HUDEP-2 (cell line): ENCODE data around the gene LRRC28.

ENCODE experiments used
- DNase-seq, 76 experiments: peaks; one replicate each; lab custom pipeline; 2025; ENCODE audit not compliant: unreplicated experiment in 76 of 76; lab: John Stamatoyannopoulos, UW

The LRRC28 gene

GRCh38 chr15:99296386-99296785 is 45.1 kb downstream of the LRRC28 start:
- no peak for DNase-seq

- DNase-seq, result no peak
Observed at GRCh38 chr15:99303907-99304306, 52.6 kb downstream of the LRRC28 start.

- DNase-seq, result no peak
Observed at GRCh38 chr15:99305761-99306505, 54.7 kb downstream of the LRRC28 start.

DNA sequence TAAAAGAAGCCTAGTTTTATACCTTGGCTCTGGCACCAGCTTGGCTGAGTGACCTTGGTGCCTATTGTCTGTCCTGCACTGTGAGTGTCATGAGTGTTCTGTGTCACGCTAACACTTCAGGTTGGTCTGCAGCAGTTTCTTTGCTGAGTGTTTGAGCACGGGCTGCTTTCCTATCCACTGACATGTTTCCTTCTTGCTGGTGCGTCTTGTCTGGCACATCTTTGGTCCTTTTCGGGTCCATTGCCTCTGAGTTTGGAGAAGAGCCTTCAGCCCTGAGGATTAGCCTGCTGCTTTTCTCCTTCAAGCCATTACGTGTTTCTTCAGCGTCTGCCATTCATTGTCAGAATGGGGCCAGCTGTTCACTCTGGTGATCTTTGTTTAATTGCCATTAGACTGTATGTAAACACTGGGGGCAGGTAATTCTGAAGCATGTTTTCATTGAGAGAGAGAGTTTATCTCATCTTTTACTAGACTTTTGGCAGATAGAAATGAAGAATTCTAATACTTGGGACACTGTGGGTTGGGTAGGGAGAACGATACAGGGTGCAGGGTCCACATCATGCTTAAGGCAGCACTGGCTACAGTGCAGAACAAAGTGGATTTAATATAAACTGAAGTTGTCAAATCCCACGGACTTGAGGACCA is 55.5 kb downstream of the LRRC28 start:
- no peak for DNase-seq

DNA sequence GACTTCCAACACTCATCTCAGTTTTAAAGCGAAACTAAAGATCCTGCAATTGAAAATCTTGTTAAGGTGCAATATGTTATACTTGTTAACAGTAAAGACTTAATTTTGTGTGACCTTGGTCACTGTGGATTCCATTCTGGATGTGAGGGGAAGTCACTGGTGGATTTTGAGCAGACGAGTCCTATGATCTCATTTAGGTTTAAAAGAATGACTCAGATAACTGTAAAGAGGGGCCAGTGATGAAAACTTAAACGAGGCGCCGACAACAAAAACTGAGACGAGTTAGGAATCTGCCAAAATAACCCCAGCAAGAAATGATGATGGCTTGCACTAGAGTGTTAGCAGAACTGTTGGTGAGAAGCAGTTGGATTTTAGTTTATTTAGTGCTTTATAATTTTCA is 56.5 kb downstream of the LRRC28 start:
- DNase-seq, result no peak

DNA sequence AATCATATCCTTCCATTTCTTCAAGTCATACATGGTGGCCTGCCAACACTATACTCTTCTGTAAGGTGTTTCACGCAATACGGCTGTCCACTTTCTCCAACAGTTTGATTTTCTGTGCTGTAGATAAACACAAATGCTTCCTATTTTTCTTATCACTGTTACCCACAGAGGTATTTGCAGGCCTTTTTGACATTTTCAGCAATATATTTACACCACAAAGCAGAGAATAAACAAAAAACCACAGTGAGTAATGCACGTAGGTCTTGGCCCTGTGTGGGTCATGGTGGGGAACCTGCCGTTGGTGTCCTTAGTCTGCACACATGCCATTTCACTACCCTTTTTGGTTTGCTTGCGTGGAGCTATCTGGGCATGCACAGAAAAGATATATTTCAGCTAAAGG is 59.5 kb downstream of the LRRC28 start:
- DNase-seq, result no peak

DNA sequence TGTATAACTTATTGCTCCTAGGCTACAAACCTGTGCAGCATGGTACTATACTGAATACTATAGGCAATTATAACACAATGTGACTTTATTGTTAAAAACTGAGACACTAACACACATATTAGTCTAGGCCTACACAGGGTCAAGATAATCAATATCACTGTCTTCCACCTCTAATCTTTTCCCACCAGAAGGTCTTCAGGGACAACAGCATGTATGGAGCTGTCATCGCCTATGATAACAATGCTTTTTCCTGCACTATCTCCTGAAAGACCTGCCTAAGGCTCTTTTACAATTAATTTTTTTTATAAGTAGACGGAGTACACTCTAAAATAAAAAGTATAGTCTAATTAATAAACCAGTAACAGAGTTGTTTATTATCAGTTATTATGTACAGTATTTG is 60.9 kb downstream of the LRRC28 start:
- DNase-seq, result peak in 6 of 76 experiments; percentile 0 to 34 (median 4)

DNA sequence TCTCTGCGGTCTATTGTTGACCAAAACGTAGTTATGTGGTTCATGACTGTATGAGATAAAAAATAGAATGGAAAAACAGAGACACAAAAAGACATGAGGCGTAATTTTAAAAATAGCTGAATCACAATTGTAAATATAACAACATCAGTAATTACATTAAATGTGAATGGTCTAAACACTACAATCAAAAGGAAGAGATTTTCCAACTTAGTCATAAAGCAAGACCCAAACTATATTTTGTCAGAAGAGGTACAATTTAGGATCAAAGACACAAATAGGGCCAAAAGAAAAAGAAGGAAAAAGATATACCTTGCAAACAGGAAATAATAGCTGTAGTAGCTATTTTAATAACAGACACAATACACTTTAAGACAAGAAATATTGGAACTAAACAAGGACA is 61.5 kb downstream of the LRRC28 start:
- no peak for DNase-seq

GRCh38 chr15:99315636-99316035 is 64.4 kb downstream of the LRRC28 start:
- no peak for DNase-seq

- DNase-seq, result no peak
Observed at GRCh38 chr15:99320374-99321215, 69.3 kb downstream of the LRRC28 start.

DNA sequence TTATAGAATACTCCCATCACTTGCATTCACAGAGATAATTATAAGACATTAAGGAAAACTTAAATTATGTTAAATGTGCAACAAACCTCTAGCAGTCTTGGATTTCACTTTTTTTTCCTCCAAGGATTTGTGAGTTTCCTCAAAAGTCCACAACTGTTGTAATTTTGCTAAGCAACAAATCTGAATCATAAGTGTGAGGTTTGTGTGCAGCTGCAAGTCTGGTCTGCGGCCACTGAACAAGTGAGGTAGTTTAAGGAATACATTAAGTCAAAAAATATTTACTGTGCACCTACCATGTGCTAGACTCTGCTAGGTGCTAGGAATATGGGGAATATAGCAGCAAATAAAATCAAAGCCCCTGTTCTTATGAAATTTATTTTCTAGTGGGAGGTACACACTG is 70.2 kb downstream of the LRRC28 start:
- no peak for DNase-seq

DNA sequence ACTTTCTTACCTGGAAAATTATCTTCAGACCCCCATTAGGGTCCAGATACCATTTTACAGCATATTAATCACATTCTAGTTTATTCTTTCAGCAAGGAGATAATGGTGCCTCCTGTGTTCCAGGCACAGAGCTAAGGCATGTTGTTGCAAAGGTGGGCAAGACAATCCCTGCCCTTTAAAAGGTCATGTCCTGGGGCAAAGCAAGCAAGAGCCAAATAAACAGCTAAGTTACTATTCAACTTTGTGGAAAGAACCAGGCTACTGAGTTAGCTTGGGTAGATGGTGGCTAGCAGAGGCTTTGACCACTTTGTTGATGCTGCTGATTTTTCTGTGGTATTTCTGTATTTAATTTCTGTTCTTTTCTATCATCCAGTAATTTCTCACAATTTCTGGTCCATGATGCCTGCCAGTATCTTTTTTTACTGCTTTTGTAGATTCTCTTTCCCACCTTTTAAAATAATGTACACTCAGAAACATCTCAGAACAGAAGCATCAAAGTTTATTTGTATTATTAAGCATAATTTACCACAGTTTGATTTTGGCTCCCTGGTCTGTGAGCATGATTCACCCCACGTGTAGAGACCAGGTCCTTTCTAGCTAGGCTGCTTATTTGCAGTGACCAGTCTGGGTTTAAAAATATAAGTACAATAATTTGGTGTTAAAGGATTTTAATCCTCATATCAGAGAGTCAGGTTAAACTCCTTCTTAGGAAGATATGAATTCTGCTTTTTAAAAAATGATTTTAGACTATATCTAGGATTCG is 71.5 kb downstream of the LRRC28 start:
- no peak for DNase-seq

DNA sequence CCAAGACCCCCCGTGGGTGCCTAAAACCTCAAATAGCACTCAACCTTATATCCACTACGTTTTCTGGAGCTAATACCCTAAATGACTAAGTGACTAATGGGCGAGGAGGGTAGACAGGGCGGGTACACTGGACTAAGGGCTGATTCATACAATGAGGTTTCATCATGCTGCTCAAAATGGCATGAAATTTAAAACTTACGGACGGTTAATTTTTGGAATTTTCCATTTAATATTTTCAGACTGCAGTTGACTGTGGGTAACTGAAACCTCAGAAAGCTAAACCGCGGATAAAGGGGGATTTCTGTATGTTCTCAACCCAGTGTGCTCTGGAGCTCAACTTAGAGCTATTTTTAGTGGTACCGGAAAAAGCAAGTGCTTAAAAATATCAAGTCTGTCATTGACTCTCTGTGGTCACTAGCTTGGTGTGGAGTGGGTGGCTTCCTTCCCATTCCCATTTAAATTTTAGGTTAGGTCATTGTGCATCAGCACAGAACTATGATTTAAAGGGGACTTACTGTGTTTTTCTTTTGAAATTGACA is 72.9 kb downstream of the LRRC28 start:
- DNase-seq, result no peak

DNA sequence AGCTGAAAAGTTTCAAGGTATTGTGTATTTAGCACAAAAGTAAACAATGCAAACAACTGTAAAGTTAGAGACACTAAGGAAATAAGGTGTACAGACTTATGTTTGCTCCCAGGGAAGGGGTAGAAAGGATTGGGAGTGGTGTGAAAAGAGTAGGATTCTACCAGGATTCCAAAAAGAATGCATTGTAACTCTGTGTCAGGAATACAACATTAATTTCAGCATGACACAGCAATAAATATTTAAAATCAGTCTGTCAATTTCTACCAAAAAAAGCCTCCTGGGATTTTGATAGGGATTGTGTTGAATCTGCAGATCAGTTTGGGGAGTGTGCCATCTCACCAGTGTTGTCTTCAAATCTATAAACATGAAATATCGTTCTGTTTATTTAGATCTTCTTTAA is 73.4 kb downstream of the LRRC28 start:
- no peak for DNase-seq

- no peak for DNase-seq
Observed at GRCh38 chr15:99326235-99326634, 75.0 kb downstream of the LRRC28 start.

GRCh38 chr15:99328106-99329072 is 77.1 kb downstream of the LRRC28 start:
- no peak for DNase-seq

DNA sequence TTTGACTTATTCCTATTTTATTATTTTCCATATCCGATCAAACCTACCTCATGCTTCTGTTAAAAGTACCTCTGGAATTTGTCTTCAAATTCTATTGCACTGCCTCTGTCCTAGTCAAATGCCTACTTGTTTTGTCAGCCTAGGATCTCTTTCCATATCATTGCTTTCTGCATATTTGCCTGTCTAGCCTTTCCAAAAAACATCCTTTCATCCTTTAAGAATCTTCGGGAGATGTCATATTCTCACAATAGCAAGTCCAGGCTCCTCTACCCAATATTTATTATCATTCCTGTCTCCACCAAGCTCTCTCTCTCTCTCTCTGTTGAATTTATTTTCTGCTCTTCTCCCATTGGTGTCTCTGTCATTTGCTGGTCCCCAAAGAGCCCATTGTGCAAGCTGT is 80.1 kb downstream of the LRRC28 start:
- DNase-seq, result no peak

GRCh38 chr15:99333413-99333812 is 82.1 kb downstream of the LRRC28 start:
- no peak for DNase-seq

DNA sequence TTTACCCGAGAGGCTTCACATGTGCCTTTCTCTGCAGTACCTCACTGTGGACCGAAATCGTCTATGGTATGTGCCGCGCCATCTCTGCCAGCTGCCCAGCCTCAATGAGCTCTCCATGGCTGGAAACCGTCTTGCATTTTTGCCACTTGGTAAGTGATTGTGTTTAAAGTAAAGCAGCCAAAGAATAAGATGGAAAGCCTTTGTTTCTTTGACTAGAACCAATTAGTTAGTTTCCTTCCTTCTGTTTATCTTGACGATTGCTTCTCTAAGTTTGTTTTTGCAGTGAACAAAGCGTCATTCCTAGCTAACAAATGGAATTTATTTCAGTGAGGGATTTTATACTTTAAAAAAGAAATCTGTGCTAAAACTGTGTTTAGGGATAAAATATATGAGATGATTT is 82.7 kb downstream of the LRRC28 start:
- no peak for DNase-seq
